ENCODE results near the gene C3orf70. TPM values are rescaled to one million over a fixed set of nuclear protein-coding genes. Genes with fewer than 3 reads are reported as not detected.
A peak's percentile ranks its signal among the peaks of the same experiment; 100 is the strongest.

C3orf70 gene
- total and polyA plus RNA-seq, 2 of the 8 experiments (the other 6 are each of a cell fraction or from before 2014, with no cell fraction given): 1.7 to 2.0 TPM

GRCh38 chr3:185082149-185082548 lies 70.7 kb downstream of the C3orf70 start:
- no peak overlapping the region for H2BK120ac ChIP-seq (replicated peaks; ENCODE audit: low read depth, low read length)
- no peak overlapping the region for H3K14ac ChIP-seq (ENCODE audit: insufficient read length)
- no peak overlapping the region for H2BK15ac ChIP-seq (ENCODE audit: low read length)
- H3K4me3 ChIP-seq (ENCODE audit: extremely low read depth in 1 of 4, insufficient read depth in 2 of 4, low read depth in 3 of 4, low read length in 4 of 4): no peak overlapping the region
- H4K8ac ChIP-seq (ENCODE audit: extremely low read depth, insufficient read depth, low read length): no peak overlapping the region
- H2BK20ac ChIP-seq (ENCODE audit: low read length): no peak overlapping the region
- FAIRE-seq (no peak), DNase-seq (ENCODE audit: low read depth in 1 of 2, low spot score in 2 of 2) (no peak)
- peaks cover 0 to 5% (median 0%) of the 10 kb centered on the region in 4 experiments; a peak in 1 of 7 replicates for H3K4me1 ChIP-seq (replicated peaks in 1 of 4; ENCODE audit: control insufficient read depth in 3 of 4, insufficient read depth in 4 of 4, low read length in 3 of 4)
- no peak overlapping the region for H3K27ac ChIP-seq (ENCODE audit: low read depth, low read length)
- H2BK5ac ChIP-seq (ENCODE audit: low read depth, low read length): peak overlapping the region; percentile 17; the same call in 1 of the 2 replicates
- H4K20me1 ChIP-seq (replicated peaks in 1 of 2; ENCODE audit: control insufficient read depth in 1 of 2, insufficient read depth in 2 of 2, low read length in 2 of 2): no peaks in the 10 kb centered on the region
- H3K9me3 ChIP-seq (ENCODE audit: insufficient read depth in 2 of 2, low read depth in 1 of 2, low read length in 1 of 2): no peaks in the 10 kb centered on the region
- H4K91ac ChIP-seq (replicated peaks; ENCODE audit: insufficient read length, low read length): no peak overlapping the region
- CTCF ChIA-PET (ENCODE audit: partially characterized antibody): interaction anchor here (0.8 to 3.3 kb wide), 6 partner anchors 9 to 226 kb away, joined by 3 to 20 read pairs (median 3); no protein-coding TSS in a partner anchor
- H3K4me2 ChIP-seq (ENCODE audit: insufficient read depth in 1 of 2, low read depth in 2 of 2, low read length in 2 of 2): no peak overlapping the region
- peak overlapping the region; percentile 18; the same call in 1 of the 2 replicates for H2AFZ ChIP-seq (ENCODE audit: low read length)
- H3K79me1 ChIP-seq (ENCODE audit: low read depth, low read length): no peaks in the 10 kb centered on the region
- H3K18ac ChIP-seq (ENCODE audit: extremely low read depth, low read length): no peak overlapping the region
- H3K56ac ChIP-seq (replicated peaks; ENCODE audit: insufficient read length, low read depth, low read length): no peak overlapping the region
- no peaks in the 10 kb centered on the region for H3K79me2 ChIP-seq (ENCODE audit: control insufficient read depth in 1 of 2, insufficient read depth in 2 of 2, low read length in 2 of 2)
- H4K5ac ChIP-seq (ENCODE audit: insufficient read length, low read depth, low read length): no peak overlapping the region
- no peak overlapping the region; the same call in 1 of the 2 replicates for H2BK12ac ChIP-seq (ENCODE audit: low read depth, low read length)
- H3K4ac ChIP-seq (replicated peaks; ENCODE audit: insufficient read length, low read depth, low read length): no peak overlapping the region
- POLR2A ChIA-PET (ENCODE audit: partially characterized antibody): no interaction called here
- no peaks in the 10 kb centered on the region for H3K27me3 ChIP-seq (replicated peaks in 1 of 4; ENCODE audit: control insufficient read depth in 3 of 4, extremely low read depth in 1 of 4, insufficient read depth in 3 of 4, low read length in 3 of 4)
- no peak overlapping the region for H3K9ac ChIP-seq (replicated peaks in 1 of 4; ENCODE audit: extremely low read depth in 1 of 4, low read depth in 3 of 4, low read length in 3 of 4)
- no peak overlapping the region for H3K23ac ChIP-seq (ENCODE audit: insufficient read length)
- H3K23me2 ChIP-seq (ENCODE audit: low read depth, low read length): no peaks in the 10 kb centered on the region
- H2AK5ac ChIP-seq (ENCODE audit: low read depth, low read length): no peak overlapping the region
- no peaks in the 10 kb centered on the region for H3K36me3 ChIP-seq (ENCODE audit: control insufficient read depth in 2 of 4, insufficient read depth in 4 of 4, low read length in 3 of 4)
- WGBS, 2 experiments (ENCODE audit: extremely low coverage in 1 of 2, insufficient coverage in 1 of 2, insufficient read length in 1 of 2, insufficient replicate concordance in 2 of 2, low coverage in 1 of 2, low lambda C conversion rate in 2 of 2, missing lambda C conversion rate in 1 of 2): 64% methylated on average over 2 of the region's 3 CpGs; no CpG with 5 or more reads in 1 of the 2 experiments
- no peak for TF ChIP-seq JUN (IDR thresholded peaks at IDR 0.05; ENCODE audit: low read depth, low read length)
